Activated T-cell treated with anti-CD3 and anti-CD28 coated beads for 48 hours (primary cell): ENCODE data around the gene KCNJ16.

Source experiments
- DNase-seq: peaks from one replicate; pipeline ENCODE4 v3.0.0-alpha.2; 2020; ENCODE audit warnings: low read depth

KCNJ16 gene

GRCh38 chr17:70169709-70170597 lies 94.9 kb downstream of the KCNJ16 start:
- no peak for DNase-seq

GRCh38 chr17:70171159-70171558 lies 96.1 kb downstream of the KCNJ16 start:
- DNase-seq, result no peak

- DNase-seq, result no peak
Measured at GRCh38 chr17:70172449-70172848, 97.4 kb downstream of the KCNJ16 start.

DNA sequence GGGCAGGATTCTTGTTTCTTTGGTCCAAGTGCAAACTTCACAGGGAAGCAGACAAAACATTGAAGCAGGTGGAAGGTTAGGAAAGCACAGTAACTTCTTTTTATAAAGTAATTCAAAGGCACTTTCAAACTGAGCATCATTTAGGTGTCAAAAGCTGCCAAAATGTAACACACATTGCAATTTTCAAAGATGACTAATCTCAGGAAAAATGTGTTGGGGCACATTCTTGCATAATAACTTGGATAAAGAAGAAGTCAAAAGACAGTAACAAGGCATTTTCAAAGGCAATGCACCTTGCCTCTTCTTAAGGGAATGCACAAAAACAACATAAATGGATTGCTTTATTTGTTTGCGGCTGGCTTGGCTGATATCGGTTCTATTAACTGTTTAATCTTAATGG lies 97.9 kb downstream of the KCNJ16 start:
- no peak for DNase-seq

DNA sequence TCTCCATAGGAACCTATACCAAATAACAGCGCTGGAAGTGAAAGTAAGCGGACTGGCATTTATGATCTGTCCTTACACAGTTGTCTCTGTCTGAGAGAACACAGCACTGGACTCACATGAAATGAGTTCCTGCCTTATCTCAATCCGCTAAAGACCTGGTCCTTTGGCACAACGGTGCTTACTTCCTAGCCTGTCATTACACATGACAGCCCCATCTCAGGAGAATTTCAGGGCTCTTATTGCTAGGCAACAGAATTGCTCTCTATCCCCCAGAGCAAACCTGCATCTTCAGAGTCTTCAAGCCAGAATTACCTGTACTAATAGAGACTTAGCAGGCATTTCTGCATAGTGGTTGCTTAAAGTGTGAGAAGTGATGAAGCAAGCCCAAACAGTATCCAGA lies 98.7 kb downstream of the KCNJ16 start:
- no peak for DNase-seq

DNA sequence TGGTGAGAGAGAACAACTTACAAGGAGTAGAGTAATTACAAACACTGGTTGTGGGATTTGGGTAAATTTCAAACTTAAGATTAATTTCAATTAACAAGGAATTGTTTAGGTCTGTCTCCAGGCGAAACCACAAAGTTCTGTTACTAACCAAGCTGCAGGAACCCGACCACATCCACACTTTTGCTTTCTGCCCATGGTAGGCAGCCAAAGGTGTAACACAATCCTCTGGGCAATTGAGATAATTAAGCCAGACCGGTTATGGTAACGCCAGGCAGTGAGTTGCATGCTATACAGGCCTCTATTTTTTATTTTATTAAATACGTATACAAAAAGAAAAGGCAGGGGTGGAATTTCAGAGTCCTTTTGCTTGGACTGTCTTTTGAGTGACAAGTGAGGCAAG lies 106.4 kb downstream of the KCNJ16 start:
- no peak for DNase-seq

DNA sequence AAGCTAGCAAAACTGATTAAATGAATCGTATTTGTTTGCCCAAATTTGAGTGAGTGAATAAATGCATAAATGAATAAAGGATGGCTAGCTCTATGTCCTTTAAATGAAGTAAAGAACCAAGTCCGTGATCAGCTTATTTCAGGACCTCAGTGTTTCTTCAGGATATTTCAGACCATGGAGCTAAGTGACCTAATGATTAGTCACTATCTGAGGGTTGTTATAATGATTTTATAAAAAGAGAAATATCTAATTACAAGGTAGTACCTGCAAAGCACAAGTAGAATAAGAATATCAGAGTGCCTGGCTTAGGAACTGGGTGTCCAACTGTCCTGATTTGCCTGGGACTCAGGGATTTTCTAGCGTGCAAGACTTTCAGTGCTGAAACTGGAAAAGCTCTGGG lies 106.8 kb downstream of the KCNJ16 start:
- DNase-seq, result no peak

GRCh38 chr17:70183508-70183907 lies 108.5 kb downstream of the KCNJ16 start:
- DNase-seq, result no peak

DNA sequence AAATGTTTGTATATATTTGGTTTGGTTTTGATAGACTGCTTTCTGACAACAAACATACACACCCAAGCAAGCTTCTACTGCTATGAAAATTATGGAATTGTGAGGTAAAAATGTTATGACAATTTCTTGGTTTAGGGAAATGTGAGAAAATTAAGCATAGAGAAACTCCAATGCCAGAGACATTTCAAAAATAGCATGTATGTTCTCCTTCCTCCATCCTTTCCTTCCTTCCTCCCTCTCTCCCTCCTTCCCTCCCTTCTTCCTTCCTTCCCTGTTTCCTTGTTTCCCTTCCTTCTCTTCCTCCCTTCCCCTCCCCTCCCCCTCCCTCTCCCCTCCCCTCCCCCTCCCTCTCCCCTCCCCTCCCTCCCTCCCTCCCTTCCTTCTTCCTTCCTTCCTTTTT lies 109.2 kb downstream of the KCNJ16 start:
- no peak for DNase-seq

GRCh38 chr17:70184770-70185169 lies 109.7 kb downstream of the KCNJ16 start:
- no peak for DNase-seq
